ENCODE data around the gene FRYL.
"Not testable (repeated sequence)": the region's sequence is repeated elsewhere in the genome, so short reads cannot be mapped to it uniquely, and the experiment has no call there.

Gene FRYL

GRCh38 chr4:48483006-48483776, 296.9 kb downstream of the FRYL start, which contains the start of gene SLC10A4:
Gene SLC10A4, plus strand, starts transcription at chr4:48483343. Its CDS starts 219 bp downstream, at chr4:48483562.
- DNase-seq: peak in 1 of 2 experiments; percentile 23

- DNase-seq: no peak
Observed at GRCh38 chr4:48481581-48481980, 298.5 kb downstream of the FRYL start.

GRCh38 chr4:48478273-48478672, 301.8 kb downstream of the FRYL start:
- no peak for DNase-seq

- DNase-seq: no peak
Observed at GRCh38 chr4:48475770-48476169, 304.3 kb downstream of the FRYL start.

GRCh38 chr4:48472794-48473193, 307.3 kb downstream of the FRYL start:
- DNase-seq: no peak

GRCh38 chr4:48470570-48470969, 309.5 kb downstream of the FRYL start:
- DNase-seq: no peak

GRCh38 chr4:48470137-48470536, 309.9 kb downstream of the FRYL start:
- DNase-seq: no peak

- DNase-seq: no peak
Observed at GRCh38 chr4:48467891-48468290, 312.2 kb downstream of the FRYL start.

- DNase-seq: no peak
Observed at GRCh38 chr4:48467442-48467841, 312.6 kb downstream of the FRYL start.

GRCh38 chr4:48462363-48462762, 317.7 kb downstream of the FRYL start:
- DNase-seq: no peak

GRCh38 chr4:48461000-48461399, 319.1 kb downstream of the FRYL start:
- DNase-seq: no peak

GRCh38 chr4:48454591-48454990, 325.5 kb downstream of the FRYL start:
- no peak for DNase-seq

GRCh38 chr4:48451656-48452055, 328.4 kb downstream of the FRYL start:
- DNase-seq: not testable (repeated sequence)

- DNase-seq: no peak
Observed at GRCh38 chr4:48450740-48451139, 329.3 kb downstream of the FRYL start.

- DNase-seq: no peak
Observed at GRCh38 chr4:48449151-48449550, 330.9 kb downstream of the FRYL start.
